B cell (primary cell): ENCODE results near the gene WDR46. TPM values are rescaled to one million over a fixed set of nuclear protein-coding genes. Genes with fewer than 3 reads are reported as not detected.
A peak's percentile ranks its signal among the peaks of the same experiment; 100 is the strongest.

Source experiments
- ATAC-seq: fragments of 200-7000 bp; cut with Tn5 transposase; one replicate; pipeline ENCODE4 v1.10.0; 2021; ENCODE audit warnings: low read depth, mild to moderate bottlenecking, moderate number of reproducible peaks, moderate library complexity
- CTCF ChIA-PET: fragments of 350-600 bp; sonication (Branson Sonifier 250); formaldehyde crosslinking; loops from one replicate; lab custom pipeline; 2021; ENCODE audit warnings: antibody characterized with exemption, inconsistent platforms; lab: Charles Lee
- POLR2A ChIA-PET: fragments of 350-600 bp; sonication (Branson Sonifier 250); formaldehyde crosslinking; loops from one replicate; lab custom pipeline; 2021; ENCODE audit warnings: antibody characterized with exemption; lab: Charles Lee
- DNase-seq: peaks from one replicate; pipeline ENCODE4 v3.0.0; 2013
- H2AFZ ChIP-seq: 2 replicates; pipeline ENCODE4 v1.6.1; 2012; ENCODE audit warnings: mild to moderate bottlenecking, low read depth, low read length; ENCODE audit not compliant: insufficient read depth, poor library complexity, severe bottlenecking
- H3K27ac ChIP-seq, 2 donors: 1 replicate in 1 of 2; 2 replicates in 1 of 2; pipeline ENCODE4 v1.5.1; 2012 to 2013; ENCODE audit warnings: low read length in 2 of 2, mild to moderate bottlenecking in 2 of 2, moderate library complexity in 1 of 2
- H3K27me3 ChIP-seq, 4 experiments: fragments of 200-600 bp in 1 of 4; sonication (generic) in 1 of 4; replicated peaks in 1 of 4; 1 replicate in 2 of 4; 2 replicates in 2 of 4; pipeline versions ENCODE4 v1.6.1 to v1.7.0; 2013 to 2016; ENCODE audit warnings: low read length in 3 of 4, mild to moderate bottlenecking in 2 of 4, mixed read lengths in 1 of 4, moderate library complexity in 1 of 4; ENCODE audit not compliant: insufficient read depth in 4 of 4, control insufficient read depth in 3 of 4; ENCODE audit errors: control extremely low read depth in 1 of 4
- H3K36me3 ChIP-seq, 2 experiments: replicated peaks in 1 of 2; 1 replicate in 1 of 2; 2 replicates in 1 of 2; pipeline versions ENCODE4 v1.6.1 to v1.7.1; 2013; ENCODE audit warnings: low read length in 1 of 2; ENCODE audit not compliant: insufficient read depth in 2 of 2, control insufficient read depth in 1 of 2; ENCODE audit errors: control extremely low read depth in 1 of 2, extremely low read depth in 1 of 2
- H3K4me1 ChIP-seq, 2 donors: fragments of 200-600 bp in 1 of 2; sonication (generic) in 1 of 2; 1 replicate in 1 of 2; 2 replicates in 1 of 2; pipeline versions ENCODE4 v1.5.1 to v1.6.1; 2013 to 2017; ENCODE audit warnings: low read length in 2 of 2; ENCODE audit not compliant: control insufficient read depth in 2 of 2, insufficient read depth in 2 of 2
- H3K4me2 ChIP-seq: replicated peaks from 2 replicates; pipeline ENCODE3; 2012; ENCODE audit warnings: mild to moderate bottlenecking, low read depth, low read length; ENCODE audit not compliant: poor library complexity, severe bottlenecking
- H3K4me3 ChIP-seq, 5 experiments: fragments of 200-600 bp in 1 of 5; sonication (generic) in 1 of 5; 1 replicate in 3 of 5; 2 replicates in 2 of 5; pipeline versions ENCODE4 v1.5.1 to v1.7.0; 2011 to 2016; ENCODE audit warnings: low read length in 4 of 5, mild to moderate bottlenecking in 4 of 5, low read depth in 2 of 5, control low read depth in 1 of 5, moderate library complexity in 1 of 5; ENCODE audit not compliant: insufficient read depth in 1 of 5; ENCODE audit errors: control extremely low read depth in 1 of 5, extremely low read depth in 1 of 5
- H3K79me2 ChIP-seq: fragments of 200-600 bp; sonication (generic); one replicate; pipeline ENCODE4 v1.6.0; 2016; ENCODE audit warnings: low read length; ENCODE audit not compliant: control insufficient read depth, insufficient read depth
- H3K9ac ChIP-seq: fragments of 200-600 bp; sonication (generic); 2 replicates; pipeline ENCODE4 v1.6.1; 2017; ENCODE audit warnings: mild to moderate bottlenecking, low read length, moderate library complexity
- H3K9me3 ChIP-seq, 3 donors: one replicate each; pipeline versions ENCODE4 v1.6.1 to v1.7.1; 2013; ENCODE audit warnings: low read length in 2 of 3; ENCODE audit not compliant: control insufficient read depth in 2 of 3, insufficient read depth in 1 of 3; ENCODE audit errors: control extremely low read depth in 1 of 3
- H4K20me1 ChIP-seq: 2 replicates; pipeline ENCODE4 v1.6.0; 2012; ENCODE audit warnings: mild to moderate bottlenecking, low read length; ENCODE audit not compliant: insufficient read depth, control insufficient read depth, poor library complexity, severe bottlenecking
- H3K27ac Mint-ChIP-seq: one replicate; pipeline ENCODE4 v1.8.0; 2021; ENCODE audit warnings: mixed read lengths
- H3K27me3 Mint-ChIP-seq: one replicate; pipeline ENCODE4 v1.8.0; 2021; ENCODE audit warnings: mixed read lengths
- H3K4me1 Mint-ChIP-seq: one replicate; pipeline ENCODE4 v1.8.0; 2021; ENCODE audit warnings: mixed read lengths
- H3K4me3 Mint-ChIP-seq: one replicate; pipeline ENCODE4 v1.8.0; 2021; ENCODE audit warnings: mixed read lengths
- H3K9me3 Mint-ChIP-seq: one replicate; pipeline ENCODE4 v1.8.0; 2022; ENCODE audit warnings: mixed read lengths; ENCODE audit not compliant: insufficient read depth
- CTCF ChIP-seq: fragments of 200-600 bp; IDR thresholded peaks from one replicate; pipeline ENCODE4 v1.8.0; 2022; ENCODE audit warnings: antibody characterized with exemption, mild to moderate bottlenecking
- EZH2 ChIP-seq: IDR thresholded peaks from 2 replicates; pipeline ENCODE4 v1.6.1; 2012; ENCODE audit warnings: borderline replicate concordance, low read depth, mild to moderate bottlenecking, moderate library complexity, low read length; ENCODE audit not compliant: insufficient read depth, poor library complexity, severe bottlenecking
- WGBS: methylation state at CpG from one replicate; pipeline ENCODE4 v1.1.5; 2013; ENCODE audit warnings: missing lambda C conversion rate; ENCODE audit not compliant: insufficient coverage; 5-methylcytosine and 5-hydroxymethylcytosine counted together
- intact Hi-C: fragments of 100-400 bp; cut with micrococcal nuclease; formaldehyde crosslinking; loops from one replicate; pipeline ENCODE4 v1.10.0; 2022
- polyA plus RNA-seq: library from polyadenylated mRNA; depleted of rRNA; stranded (reverse); fragments of >200 nt; gene quantifications from 2 replicates; pipeline ENCODE4 v1.2.3, GENCODE V29; 2012
- total RNA-seq, 2 donors: library from RNA; stranded (reverse); fragments of 120-200 nt in 1 of 2; gene quantifications; 1 replicate in 1 of 2; 2 replicates in 1 of 2; pipeline versions ENCODE4 v1.2.3 to v1.2.4, GENCODE V29; 2013 to 2022

The WDR46 gene
- total and polyA plus RNA-seq, 2 donors (not counting 1 experiment from before 2014, with no cell fraction given) = 60.1 to 77.2 TPM

GRCh38 chr6:33247977-33248642, 40.9 kb downstream of the WDR46 start:
- H3K27ac Mint-ChIP-seq = peak overlapping the region; percentile 97
- peaks cover 31% of the 10 kb centered on the region for H3K4me1 Mint-ChIP-seq
- DNase-seq (peak; percentile 94), ATAC-seq (peak; percentile 48)
- Histone ChIP-seq H3K27ac (peak overlapping the region; percentile 75 to 88), H3K27me3 (peaks cover 0 to 4% (median 0%) of the 10 kb centered on the region in 4 experiments), H4K20me1 (no peaks in the 10 kb centered on the region), H3K4me3 (peak overlapping the region; percentile 63 to 77 (median 74)), H3K9ac (peak overlapping the region; percentile 73), H3K9me3 (no peaks in the 10 kb centered on the region), H3K4me1 (peaks cover 12 to 24% of the 10 kb centered on the region in 2 donors), H3K79me2 (peaks cover 9% of the 10 kb centered on the region), H3K4me2 (peak overlapping the region; percentile 98), H3K36me3 (peaks cover 0 to 9% of the 10 kb centered on the region in 2 experiments), H2AFZ (peak overlapping the region; percentile 87)
- POLR2A ChIA-PET = interaction anchor here (0.5 to 1.7 kb wide), 17 partner anchors 23 to 410 kb away, joined by 3 to 12 read pairs (median 3); partner anchors contain the start of genes B3GALT4, HLA-DPB1, HSD17B8 and RING1
- peak overlapping the region; percentile 97 for H3K4me3 Mint-ChIP-seq
- intact Hi-C loops = loop anchor here (1.0 to 10.0 kb wide), 9 partner anchors 41 to 353 kb away; partner anchors contain the start of genes HLA-DMB, PFDN6, RGL2 and WDR46
- no peaks in the 10 kb centered on the region for H3K9me3 Mint-ChIP-seq
- H3K27me3 Mint-ChIP-seq = peaks cover 9% of the 10 kb centered on the region
- TF ChIP-seq CTCF (peak; percentile 97), EZH2 (no peak)
- CTCF ChIA-PET = interaction anchor here (0.7 to 6.0 kb wide), 50 partner anchors 9 to 834 kb away, joined by 3 to 80 read pairs (median 5); partner anchors contain the start of genes B3GALT4, HLA-DPB1, HSD17B8 and PFDN6
- WGBS = 0% methylated on average over 24 of the region's 28 CpGs

- H3K4me3 ChIP-seq = no peak overlapping the region
- Mint-ChIP-seq H3K27me3 (peaks cover 30% of the 10 kb centered on the region), H3K27ac (no peak overlapping the region), H3K4me3 (no peak overlapping the region), H3K4me1 (peaks cover 9% of the 10 kb centered on the region), H3K9me3 (no peaks in the 10 kb centered on the region)
- H3K36me3 ChIP-seq = no peaks in the 10 kb centered on the region
- no peak overlapping the region for H3K27ac ChIP-seq
- WGBS = no CpG with 5 or more reads among the region's 1 CpG
- H3K9ac ChIP-seq = no peak overlapping the region
- peaks cover 0 to 8% (median 0%) of the 10 kb centered on the region in 4 experiments for H3K27me3 ChIP-seq
- no peak overlapping the region for H2AFZ ChIP-seq
- H3K4me1 ChIP-seq = peaks cover 4 to 6% of the 10 kb centered on the region in 2 donors
- intact Hi-C loops = loop anchor here (10.0 kb wide), 1 partner anchor 349 kb away; no protein-coding TSS in a partner anchor
- no peak for TF ChIP-seq CTCF
- TF ChIP-seq EZH2 = no peak
- DNase-seq (no peak), ATAC-seq (no peak)
- H3K4me2 ChIP-seq = no peak overlapping the region
- H4K20me1 ChIP-seq = no peaks in the 10 kb centered on the region
- no peaks in the 10 kb centered on the region for H3K79me2 ChIP-seq
- no peaks in the 10 kb centered on the region for H3K9me3 ChIP-seq
- POLR2A ChIA-PET = interaction anchor here (0.7 kb wide), 1 partner anchor 270 kb away, joined by 7 read pairs; no protein-coding TSS in a partner anchor
- CTCF ChIA-PET = no interaction called here
These were observed 45.6 kb downstream of the WDR46 start for GRCh38 chr6:33243476-33243875.
